Stimulated activated CD4-positive, alpha-beta T cell treated with anti-CD3 and anti-CD28 coated beads, Interleukin-4, amount 100 ng/mL, for 4 hours (primary cell): ENCODE data around the gene SFT2D3.

Source experiments
- DNase-seq, 2 experiments: peaks; one replicate each; pipeline ENCODE4 v3.0.0-alpha.2; 2020

The SFT2D3 gene

GRCh38 chr2:127701193-127701650 is at the start of gene SFT2D3:
TSS of gene SFT2D3 (plus strand) at chr2:127701497. CDS start at chr2:127701529, 32 bp downstream.
- peak; percentile 87 to 89 for DNase-seq

- no peak for DNase-seq
Observed at GRCh38 chr2:127651971-127652550, 49.2 kb upstream of the SFT2D3 start.

- no peak for DNase-seq
Observed at GRCh38 chr2:127652786-127653357, 48.4 kb upstream of the SFT2D3 start.

GRCh38 chr2:127653421-127654083 is 47.7 kb upstream of the SFT2D3 start:
- no peak for DNase-seq

GRCh38 chr2:127654084-127654837 is 47.0 kb upstream of the SFT2D3 start:
- no peak for DNase-seq

- no peak for DNase-seq
Observed at GRCh38 chr2:127654838-127655175, 46.5 kb upstream of the SFT2D3 start.

GRCh38 chr2:127655209-127656073 is 45.9 kb upstream of the SFT2D3 start:
- DNase-seq, result no peak

GRCh38 chr2:127656569-127657231 is 44.6 kb upstream of the SFT2D3 start:
- DNase-seq, result no peak

GRCh38 chr2:127657232-127657595 is 44.1 kb upstream of the SFT2D3 start:
- no peak for DNase-seq

GRCh38 chr2:127658146-127658545 is 43.2 kb upstream of the SFT2D3 start:
- no peak for DNase-seq

GRCh38 chr2:127658641-127659407 is 42.5 kb upstream of the SFT2D3 start:
- no peak for DNase-seq

GRCh38 chr2:127659408-127660290 is 41.6 kb upstream of the SFT2D3 start:
- no peak for DNase-seq

- no peak for DNase-seq
Observed at GRCh38 chr2:127660291-127660578, 41.1 kb upstream of the SFT2D3 start.

GRCh38 chr2:127661072-127661649 is 40.1 kb upstream of the SFT2D3 start:
- no peak for DNase-seq

- no peak for DNase-seq
Observed at GRCh38 chr2:127661949-127662510, 39.3 kb upstream of the SFT2D3 start.

- DNase-seq, result no peak
Observed at GRCh38 chr2:127662937-127663565, 38.2 kb upstream of the SFT2D3 start.

- DNase-seq, result no peak
Observed at GRCh38 chr2:127663566-127664064, 37.7 kb upstream of the SFT2D3 start.

- no peak for DNase-seq
Observed at GRCh38 chr2:127664065-127664894, 37.0 kb upstream of the SFT2D3 start.
